GM23338 (cell line): ENCODE data around the gene SYT2. TPM values are rescaled to one million over a fixed set of nuclear protein-coding genes. Genes with fewer than 3 reads are reported as not detected.

ENCODE experiments used
- ATAC-seq: fragments of 200-7000 bp; cut with Tn5 transposase; 3 replicates; pipeline ENCODE4 v1.9.1; 2020
- DNase-seq: peaks from one replicate; pipeline ENCODE4 v3.0.0-alpha.2; 2015; ENCODE audit warnings: low spot score
- H2AFZ ChIP-seq: fragments of 200-600 bp; sonication (generic); 2 replicates; pipeline ENCODE4 v1.8.0; 2016; ENCODE audit warnings: antibody characterized with exemption, mild to moderate bottlenecking, moderate library complexity
- H3F3A ChIP-seq: fragments of 200-600 bp; sonication (generic); replicated peaks from 2 replicates; pipeline ENCODE4 v1.8.0; 2017; ENCODE audit warnings: antibody characterized with exemption, mixed run types, low read depth
- H3K27ac ChIP-seq: fragments of 200-600 bp; sonication (generic); 2 replicates; pipeline ENCODE4 v1.6.1; 2016; ENCODE audit warnings: low read depth
- H3K27me3 ChIP-seq: fragments of 200-600 bp; sonication (generic); 2 replicates; pipeline ENCODE4 v1.8.0; 2016; ENCODE audit warnings: mild to moderate bottlenecking, mixed run types, moderate library complexity; ENCODE audit not compliant: insufficient read depth
- H3K36me3 ChIP-seq: fragments of 200-600 bp; sonication (generic); 2 replicates; pipeline ENCODE4 v1.8.0; 2016; ENCODE audit warnings: mild to moderate bottlenecking; ENCODE audit not compliant: insufficient read depth
- H3K4me1 ChIP-seq: fragments of 200-600 bp; sonication (generic); 2 replicates; pipeline ENCODE4 v1.8.0; 2016; ENCODE audit warnings: mild to moderate bottlenecking, moderate library complexity; ENCODE audit not compliant: insufficient read depth
- H3K4me2 ChIP-seq: fragments of 200-600 bp; sonication (generic); 2 replicates; pipeline ENCODE4 v1.7.1; 2017; ENCODE audit warnings: mixed run types
- H3K4me3 ChIP-seq: fragments of 200-600 bp; sonication (generic); 2 replicates; pipeline ENCODE4 v1.6.1; 2016; ENCODE audit warnings: mixed run types
- H3K79me2 ChIP-seq: fragments of 200-600 bp; sonication (generic); replicated peaks from 2 replicates; pipeline ENCODE4 v1.8.0; 2017; ENCODE audit warnings: mild to moderate bottlenecking; ENCODE audit not compliant: insufficient read depth
- H3K9me2 ChIP-seq: fragments of 200-600 bp; sonication (generic); 2 replicates; pipeline ENCODE4 v1.8.0; 2017; ENCODE audit not compliant: insufficient read depth
- H4K20me1 ChIP-seq: fragments of 200-600 bp; sonication (generic); replicated peaks from 2 replicates; pipeline ENCODE4 v1.8.0; 2017; ENCODE audit warnings: mild to moderate bottlenecking; ENCODE audit not compliant: insufficient read depth
- H3K27ac Mint-ChIP-seq: 2 replicates; pipeline ENCODE4 v1.8.0; 2020; ENCODE audit warnings: inconsistent platforms, mild to moderate bottlenecking, moderate library complexity, mixed read lengths
- H3K27me3 Mint-ChIP-seq: 3 replicates; pipeline ENCODE4 v1.8.0; 2022; ENCODE audit warnings: low read depth, mild to moderate bottlenecking, moderate library complexity, mixed read lengths, inconsistent platforms; ENCODE audit not compliant: insufficient read depth, poor library complexity
- H3K36me3 Mint-ChIP-seq: 3 replicates; pipeline ENCODE4 v1.8.0; 2021; ENCODE audit warnings: low read depth, mild to moderate bottlenecking, inconsistent platforms, moderate library complexity, mixed read lengths
- H3K4me1 Mint-ChIP-seq: 3 replicates; pipeline ENCODE4 v1.8.0; 2020; ENCODE audit warnings: mild to moderate bottlenecking, inconsistent platforms, mixed read lengths
- H3K4me3 Mint-ChIP-seq: 3 replicates; pipeline ENCODE4 v1.8.0; 2021; ENCODE audit warnings: moderate library complexity, mild to moderate bottlenecking, inconsistent platforms, mixed read lengths
- H3K9me3 Mint-ChIP-seq: 3 replicates; pipeline ENCODE4 v1.8.0; 2020; ENCODE audit warnings: moderate library complexity, mild to moderate bottlenecking, inconsistent platforms, mixed read lengths
- CREB1 ChIP-seq: fragments of 250-450 bp; sonication (Bioruptor Pico); IDR thresholded peaks from 2 replicates; pipeline ENCODE4 v1.5.0; 2020; ENCODE audit warnings: low read depth, mild to moderate bottlenecking, moderate library complexity
- CTCF ChIP-seq, 2 experiments: fragments of 200-600 bp in 1 of 2; sonication (generic) in 1 of 2; conservative IDR thresholded peaks; 2 replicates each; pipeline versions ENCODE4 v1.5.1 to v1.6.1; 2016 to 2017; ENCODE audit warnings: antibody characterized with exemption in 2 of 2, low read depth in 2 of 2, mild to moderate bottlenecking in 2 of 2, moderate library complexity in 1 of 2
- ETS1 ChIP-seq: IDR thresholded peaks from 2 replicates; pipeline ENCODE4 v1.6.1; 2016; ENCODE audit warnings: antibody characterized with exemption
- EZH2 ChIP-seq: fragments of 200-600 bp; sonication (generic); IDR thresholded peaks from one replicate; pipeline ENCODE4 v1.8.0; 2017; ENCODE audit warnings: antibody characterized with exemption, mild to moderate bottlenecking, low read depth; ENCODE audit not compliant: unreplicated experiment
- EZH2phosphoT487 ChIP-seq: fragments of 200-600 bp; sonication (generic); IDR thresholded peaks from one replicate; pipeline ENCODE4 v1.8.1; 2018; ENCODE audit warnings: antibody characterized with exemption; ENCODE audit not compliant: unreplicated experiment
- JUNB ChIP-seq: IDR thresholded peaks from one replicate; pipeline ENCODE4 v1.6.1; 2016; ENCODE audit warnings: antibody characterized with exemption; ENCODE audit not compliant: unreplicated experiment
- NANOG ChIP-seq: IDR thresholded peaks from 2 replicates; pipeline ENCODE4 v1.6.1; 2016; ENCODE audit warnings: antibody characterized with exemption, borderline replicate concordance
- POLR2AphosphoS5 ChIP-seq: IDR thresholded peaks from 2 replicates; pipeline ENCODE4 v1.6.1; 2016; ENCODE audit warnings: antibody characterized with exemption, low read depth
- REST ChIP-seq: IDR thresholded peaks from one replicate; pipeline ENCODE4 v1.6.1; 2018; ENCODE audit warnings: antibody characterized with exemption; ENCODE audit not compliant: unreplicated experiment
- STAT1 ChIP-seq: IDR thresholded peaks from one replicate; pipeline ENCODE4 v1.6.1; 2016; ENCODE audit warnings: antibody characterized with exemption; ENCODE audit not compliant: unreplicated experiment
- ZNF114 ChIP-seq: fragments of 250-450 bp; sonication (Bioruptor Pico); IDR thresholded peaks from 2 replicates; pipeline ENCODE4 v1.5.0; 2020; ENCODE audit warnings: mild to moderate bottlenecking, moderate library complexity
- ZNF331 ChIP-seq: fragments of 250-450 bp; sonication (Bioruptor Pico); IDR thresholded peaks from 2 replicates; pipeline ENCODE4 v1.5.0; 2020; ENCODE audit warnings: low read depth, mild to moderate bottlenecking, moderate library complexity
- ZNF462 ChIP-seq: fragments of 250-450 bp; sonication (Bioruptor Pico); IDR thresholded peaks from 2 replicates; pipeline ENCODE4 v1.5.0; 2020; ENCODE audit warnings: mild to moderate bottlenecking, moderate library complexity
- polyA plus RNA-seq: library from polyadenylated mRNA; unstranded; fragments of >200 nt; fragmentation: Nextera tagmentation; extraction: Ambion mirVana; gene quantifications from 2 replicates; pipeline ENCODE4 v1.2.1, GENCODE V29; 2016
- total RNA-seq: library from RNA; depleted of rRNA; stranded (reverse); fragments of >200 nt; shearing (Covaris generic); gene quantifications from 2 replicates; pipeline ENCODE4 v1.2.3, GENCODE V29; 2014

SYT2 gene
- total and polyA plus RNA-seq, 2 experiments from 2014 or later, result 2.4 to 12.5 TPM

GRCh38 chr1:202681736-202682420 is 28.4 kb downstream of the SYT2 start:
- no peaks in the 10 kb centered on the region for H3K27me3 ChIP-seq
- no peaks in the 10 kb centered on the region for H3F3A ChIP-seq
- Mint-ChIP-seq H3K27ac (no peak overlapping the region), H3K36me3 (peaks cover 15% of the 10 kb centered on the region), H3K4me1 (peaks cover 39% of the 10 kb centered on the region), H3K4me3 (no peak overlapping the region), H3K9me3 (peaks cover 6% of the 10 kb centered on the region; the same call in 1 of the 3 replicates), H3K27me3 (peaks cover 15% of the 10 kb centered on the region)
- ATAC-seq (no peak), DNase-seq (no peak)
- H3K4me3 ChIP-seq, result no peak overlapping the region
- peaks cover 4% of the 10 kb centered on the region; the same call in 1 of the 2 replicates for H4K20me1 ChIP-seq
- TF ChIP-seq ZNF114 (CRISPR knock-in tag), result no peak
- no peak for TF ChIP-seq NANOG
- no peak for TF ChIP-seq STAT1
- TF ChIP-seq JUNB, result no peak
- no peak for TF ChIP-seq EZH2
- TF ChIP-seq ZNF331 (CRISPR knock-in tag), result no peak
- no peak for TF ChIP-seq CTCF (conservative IDR thresholded peaks at IDR 0.05; ENCODE audit: low read depth in 2 of 2)
- TF ChIP-seq ETS1, result no peak
- TF ChIP-seq ZNF462 (CRISPR knock-in tag), result no peak
- no peak for TF ChIP-seq CREB1 (CRISPR knock-in tag)
- no peak for TF ChIP-seq EZH2phosphoT487
- no peak for TF ChIP-seq REST
- TF ChIP-seq POLR2AphosphoS5, result no peak
- no peak overlapping the region for H3K4me2 ChIP-seq
- no peak overlapping the region for H3K27ac ChIP-seq
- peaks cover 9% of the 10 kb centered on the region; the same call in 1 of the 2 replicates for H3K36me3 ChIP-seq
- no peak overlapping the region for H2AFZ ChIP-seq
- H3K9me2 ChIP-seq, result no peaks in the 10 kb centered on the region
- no peaks in the 10 kb centered on the region for H3K79me2 ChIP-seq
- peaks cover 5% of the 10 kb centered on the region; the same call in 1 of the 2 replicates for H3K4me1 ChIP-seq
